ENCODE measurements around the gene CA12. TPM values are rescaled to one million over a fixed set of nuclear protein-coding genes. Genes with fewer than 3 reads are reported as not detected.

Gene CA12
- total RNA-seq, 2 donors from 2014 or later, result 8.1 to 26.8 TPM

GRCh38 chr15:63308491-63308890, 73.2 kb downstream of the CA12 start:
- H3K27ac ChIP-seq, result no peak overlapping the region
- no peak for DNase-seq (ENCODE audit: low spot score)
- H3K4me1 ChIP-seq (ENCODE audit: control insufficient read depth in 1 of 2, low read depth in 2 of 2), result no peaks in the 10 kb centered on the region
- H3K4me3 ChIP-seq, result no peak overlapping the region
- no peaks in the 10 kb centered on the region for H3K27me3 ChIP-seq (replicated peaks; ENCODE audit: insufficient read depth)
- no peaks in the 10 kb centered on the region for H3K9me3 ChIP-seq
- ATAC-seq (ENCODE audit: insufficient number of reproducible peaks, low FRiP score, low read depth), result no peak
- peaks cover 11% of the 10 kb centered on the region for H3K36me3 ChIP-seq
- TF ChIP-seq CTCF (IDR thresholded peaks at IDR 0.05), result no peak

- no peak for ATAC-seq (ENCODE audit: insufficient number of reproducible peaks, low FRiP score, low read depth)
- no peaks in the 10 kb centered on the region for H3K4me1 ChIP-seq (ENCODE audit: control insufficient read depth in 1 of 2, low read depth in 2 of 2)
Measured at GRCh38 chr15:63306492-63307073, 75.1 kb downstream of the CA12 start.

GRCh38 chr15:63305260-63305659, 76.4 kb downstream of the CA12 start:
- H3K27me3 ChIP-seq (replicated peaks; ENCODE audit: insufficient read depth), result no peaks in the 10 kb centered on the region
- no peak overlapping the region for H3K27ac ChIP-seq
- peaks cover 23% of the 10 kb centered on the region for H3K36me3 ChIP-seq
- no peak for ATAC-seq (ENCODE audit: insufficient number of reproducible peaks, low FRiP score, low read depth)
- no peak overlapping the region for H3K4me3 ChIP-seq
- no peak for TF ChIP-seq CTCF (IDR thresholded peaks at IDR 0.05)
- DNase-seq (ENCODE audit: low spot score), result no peak
- H3K4me1 ChIP-seq (ENCODE audit: control insufficient read depth in 1 of 2, low read depth in 2 of 2), result no peaks in the 10 kb centered on the region
- H3K9me3 ChIP-seq, result no peaks in the 10 kb centered on the region

More at GRCh38 chr15:63306492-63307073, 75.1 kb downstream of the CA12 start:
- Histone ChIP-seq H3K27ac (no peak overlapping the region), H3K9me3 (no peaks in the 10 kb centered on the region), H3K36me3 (peaks cover 23% of the 10 kb centered on the region), H3K27me3 (replicated peaks; ENCODE audit: insufficient read depth) (no peaks in the 10 kb centered on the region), H3K4me3 (no peak overlapping the region)
- no peak for TF ChIP-seq CTCF (IDR thresholded peaks at IDR 0.05)
- no peak for DNase-seq (ENCODE audit: low spot score)

GRCh38 chr15:63301088-63301487, 80.6 kb downstream of the CA12 start:
- ATAC-seq (ENCODE audit: insufficient number of reproducible peaks, low FRiP score, low read depth), result no peak
- Histone ChIP-seq H3K27ac (no peak overlapping the region), H3K27me3 (replicated peaks; ENCODE audit: insufficient read depth) (no peaks in the 10 kb centered on the region), H3K9me3 (no peaks in the 10 kb centered on the region), H3K4me1 (ENCODE audit: control insufficient read depth in 1 of 2, low read depth in 2 of 2) (no peaks in the 10 kb centered on the region), H3K36me3 (peaks cover 23% of the 10 kb centered on the region), H3K4me3 (no peak overlapping the region)
- no peak for DNase-seq (ENCODE audit: low spot score)
- TF ChIP-seq CTCF (IDR thresholded peaks at IDR 0.05), result no peak

GRCh38 chr15:63299943-63300575, 81.6 kb downstream of the CA12 start:
- no peaks in the 10 kb centered on the region for H3K9me3 ChIP-seq
- DNase-seq (ENCODE audit: low spot score), result no peak
- H3K36me3 ChIP-seq, result peaks cover 13% of the 10 kb centered on the region
- H3K27me3 ChIP-seq (replicated peaks; ENCODE audit: insufficient read depth), result no peaks in the 10 kb centered on the region
- no peak overlapping the region for H3K27ac ChIP-seq
- H3K4me3 ChIP-seq, result no peak overlapping the region
- TF ChIP-seq CTCF (IDR thresholded peaks at IDR 0.05), result no peak
- ATAC-seq (ENCODE audit: insufficient number of reproducible peaks, low FRiP score, low read depth), result no peak
- H3K4me1 ChIP-seq (ENCODE audit: control insufficient read depth in 1 of 2, low read depth in 2 of 2), result no peaks in the 10 kb centered on the region

All from thoracic aorta (tissue), 2 donors.